Activated T-cell treated with anti-CD3 and anti-CD28 coated beads for 1 hour (primary cell): ENCODE data around the gene PRRC2C.
"Not testable (repeated sequence)": the region's sequence is repeated elsewhere in the genome, so short reads cannot be mapped to it uniquely, and the experiment has no call there.

Source experiments
- DNase-seq: peaks from one replicate; pipeline ENCODE4 v3.0.0-alpha.2; 2020; ENCODE audit warnings: low read depth

PRRC2C gene

GRCh38 chr1:171583591-171584201, 98.4 kb downstream of the PRRC2C start:
- no peak for DNase-seq

GRCh38 chr1:171585715-171586114, 100.4 kb downstream of the PRRC2C start:
- no peak for DNase-seq

- DNase-seq, result no peak
These were observed 102.9 kb downstream of the PRRC2C start for GRCh38 chr1:171588230-171588629.

- no peak for DNase-seq
These were observed 104.7 kb downstream of the PRRC2C start for GRCh38 chr1:171590022-171590421.

- no peak for DNase-seq
These were observed 110.0 kb downstream of the PRRC2C start for GRCh38 chr1:171595324-171595723.

- DNase-seq, result no peak
These were observed 110.8 kb downstream of the PRRC2C start for GRCh38 chr1:171596119-171596518.

- no peak for DNase-seq
These were observed 111.4 kb downstream of the PRRC2C start for GRCh38 chr1:171596705-171597104.

- no peak for DNase-seq
These were observed 111.9 kb downstream of the PRRC2C start for GRCh38 chr1:171597203-171597602.

- DNase-seq, result not testable (repeated sequence)
These were observed 115.0 kb downstream of the PRRC2C start for GRCh38 chr1:171600310-171600709.

- DNase-seq, result no peak
These were observed 115.5 kb downstream of the PRRC2C start for GRCh38 chr1:171600862-171601261.

GRCh38 chr1:171603042-171603441, 117.7 kb downstream of the PRRC2C start:
- DNase-seq, result not testable (repeated sequence)

GRCh38 chr1:171606402-171606941, 121.1 kb downstream of the PRRC2C start:
- DNase-seq, result no peak

GRCh38 chr1:171610385-171610784, 125.1 kb downstream of the PRRC2C start:
- DNase-seq, result no peak

- DNase-seq, result no peak
These were observed 126.0 kb downstream of the PRRC2C start for GRCh38 chr1:171611306-171611705.

GRCh38 chr1:171613282-171613681, 128.0 kb downstream of the PRRC2C start:
- DNase-seq, result no peak

GRCh38 chr1:171615122-171615906, 130.0 kb downstream of the PRRC2C start:
- not testable (repeated sequence) for DNase-seq

- no peak for DNase-seq
These were observed 131.3 kb downstream of the PRRC2C start for GRCh38 chr1:171616586-171616985.

GRCh38 chr1:171622152-171622462, 136.8 kb downstream of the PRRC2C start, which contains the start of gene MYOCOS:
Gene MYOCOS, plus strand, starts transcription at chr1:171622243. Its CDS starts 1,641 bp downstream, at chr1:171623884.
- DNase-seq, result no peak

- no peak for DNase-seq
These were observed 138.5 kb downstream of the PRRC2C start for GRCh38 chr1:171623651-171624331.

GRCh38 chr1:171625225-171625624, 139.9 kb downstream of the PRRC2C start:
- DNase-seq, result no peak

- no peak for DNase-seq
These were observed 141.7 kb downstream of the PRRC2C start for GRCh38 chr1:171627020-171627419.

- DNase-seq, result no peak
These were observed 142.9 kb downstream of the PRRC2C start for GRCh38 chr1:171628225-171628624.

GRCh38 chr1:171635661-171636060, 150.3 kb downstream of the PRRC2C start:
- DNase-seq, result no peak
